K562 (cell line): ENCODE results near the gene SETDB2. TPM values are rescaled to one million over a fixed set of nuclear protein-coding genes. Genes with fewer than 3 reads are reported as not detected.

Experiments
- ATAC-seq: fragments of 200-7000 bp; cut with Tn5 transposase; 3 replicates; pipeline ENCODE4 v1.9.1; 2020; ENCODE audit warnings: moderate library complexity
- BruUV-seq: library from RNA; stranded (reverse); fragments of 400-500 nt; replicated peaks from 2 replicates; lab custom pipeline; 2021; lab: Mats Ljungman, UMichigan
- CTCF ChIA-PET: fragments of 300-600 bp; formaldehyde crosslinking; extraction: SDS; loops from one replicate; lab custom pipeline; 2021; ENCODE audit warnings: low intra/inter-chr PET ratio; lab: Yijun Ruan, JAX
- POLR2A ChIA-PET: fragments of 300-600, 350-650 bp; sonication (Branson Sonifier 250); formaldehyde crosslinking; extraction: SDS; loops from one replicate; lab custom pipeline; 2021; ENCODE audit warnings: antibody characterized with exemption, inconsistent platforms; lab: Yijun Ruan, JAX
- DNase-seq, 4 experiments: peaks; one replicate each; pipeline versions ENCODE4 v3.0.0 to v3.0.0-alpha.2; 2011 to 2018; ENCODE audit warnings: low spot score in 3 of 4, mixed read lengths in 3 of 4; ENCODE audit errors: extremely low read depth in 1 of 4
- FAIRE-seq: peaks from 2 replicates; lab custom pipeline; 2011; peaks lifted over from hg19 to GRCh38; lab: Jason Lieb, UNC
- H2AFZ ChIP-seq: 2 replicates; pipeline ENCODE4 v1.6.0; 2011; ENCODE audit warnings: low read depth, low read length, control low read depth, inconsistent platforms
- H3K27ac ChIP-seq: fragments of 200-600 bp; 3 replicates; pipeline ENCODE4 v1.8.0; 2011; ENCODE audit warnings: low read depth, mild to moderate bottlenecking, control low read depth, inconsistent platforms, low read length, moderate library complexity, mixed read lengths; ENCODE audit errors: extremely low read depth
- H3K27me3 ChIP-seq, 2 experiments: fragments of 300-600 bp in 1 of 2; 2 replicates in 1 of 2; 3 replicates in 1 of 2; pipeline versions ENCODE4 v1.6.0 to v1.8.0; 2011; ENCODE audit warnings: inconsistent platforms in 2 of 2, low read length in 2 of 2, mild to moderate bottlenecking in 1 of 2, mixed read lengths in 1 of 2, moderate library complexity in 1 of 2; ENCODE audit not compliant: control insufficient read depth in 2 of 2, insufficient read depth in 2 of 2
- H3K36me3 ChIP-seq: fragments of 300-600 bp; 3 replicates; pipeline ENCODE4 v1.8.0; 2011; ENCODE audit warnings: mild to moderate bottlenecking, low read length, inconsistent platforms; ENCODE audit not compliant: control insufficient read depth, insufficient read depth
- H3K4me1 ChIP-seq, 2 experiments: fragments of 200-600 bp in 1 of 2; replicated peaks in 1 of 2; 2 replicates in 1 of 2; 3 replicates in 1 of 2; pipeline versions ENCODE4 v1.5.1 to v1.8.0; 2011; ENCODE audit warnings: inconsistent platforms in 2 of 2, low read length in 2 of 2, mild to moderate bottlenecking in 1 of 2, mixed read lengths in 1 of 2, moderate library complexity in 1 of 2; ENCODE audit not compliant: control insufficient read depth in 2 of 2, insufficient read depth in 2 of 2
- H3K4me2 ChIP-seq: 2 replicates; pipeline ENCODE4 v1.6.1; 2011; ENCODE audit warnings: low read length, control low read depth, inconsistent platforms, mixed read lengths; ENCODE audit not compliant: insufficient read depth
- H3K4me3 ChIP-seq: fragments of 200-600 bp; sonication (generic), shearing (Covaris generic); 2 replicates; pipeline ENCODE4 v1.5.1; 2016; ENCODE audit warnings: control low read depth, inconsistent platforms
- H3K79me2 ChIP-seq: fragments of 200-600 bp; 3 replicates; pipeline ENCODE4 v1.8.0; 2011; ENCODE audit warnings: low read length, inconsistent platforms; ENCODE audit not compliant: control insufficient read depth, insufficient read depth
- H3K9ac ChIP-seq, 2 experiments: 2 replicates each; pipeline versions ENCODE4 v1.6.0 to v1.6.1; 2011; ENCODE audit warnings: low read depth in 2 of 2, low read length in 2 of 2, control low read depth in 1 of 2, inconsistent platforms in 1 of 2, mild to moderate bottlenecking in 1 of 2, mixed read lengths in 1 of 2; ENCODE audit not compliant: insufficient read depth in 1 of 2
- H3K9me1 ChIP-seq: one replicate; pipeline ENCODE4 v1.6.0; 2011; ENCODE audit warnings: inconsistent platforms, mild to moderate bottlenecking, low read length, moderate library complexity; ENCODE audit not compliant: control insufficient read depth, insufficient read depth
- H3K9me3 ChIP-seq: replicated peaks from 2 replicates; pipeline ENCODE4 v1.5.1; 2011; ENCODE audit warnings: low read depth, low read length, inconsistent platforms; ENCODE audit not compliant: control insufficient read depth, insufficient read depth
- H4K20me1 ChIP-seq: replicated peaks from 2 replicates; pipeline ENCODE4 v1.6.1; 2011; ENCODE audit warnings: low read length, inconsistent platforms, mixed read lengths; ENCODE audit not compliant: control insufficient read depth, insufficient read depth
- BHLHE40 ChIP-seq: IDR thresholded peaks from 2 replicates; pipeline ENCODE4 v1.6.1; 2011; ENCODE audit warnings: low read length, improper control_type of control experiment
- E2F3 ChIP-seq: fragments of 250-450 bp; sonication (Bioruptor Pico); IDR thresholded peaks from 2 replicates; pipeline ENCODE4 v1.4.0; 2020; ENCODE audit warnings: mild to moderate bottlenecking
- E2F6 ChIP-seq, 2 experiments: IDR thresholded peaks; 2 replicates each; pipeline ENCODE4 v1.6.1; 2011; ENCODE audit warnings: borderline replicate concordance in 1 of 2, control low read depth in 1 of 2, low read depth in 1 of 2, low read length in 1 of 2, mild to moderate bottlenecking in 1 of 2, mixed read lengths in 1 of 2, moderate library complexity in 1 of 2; ENCODE audit not compliant: insufficient read depth in 1 of 2, insufficient read length in 1 of 2, poor library complexity in 1 of 2, severe bottlenecking in 1 of 2; ENCODE audit errors: extremely low read depth in 1 of 2
- FOXK2 ChIP-seq, 2 experiments: fragments of 450-650 bp; IDR thresholded peaks in 1 of 2; conservative IDR thresholded peaks in 1 of 2; 2 replicates each; pipeline ENCODE4 v1.6.1; 2016; ENCODE audit warnings: low read depth in 2 of 2, mild to moderate bottlenecking in 1 of 2
- NR2C2 ChIP-seq, 2 experiments: fragments of 200-800 bp in 1 of 2; sonication (Bioruptor generic) in 1 of 2; sonication (generic) in 1 of 2; formaldehyde crosslinking in 1 of 2; IDR thresholded peaks; 2 replicates each; pipeline versions ENCODE4 v1.6.1 to v1.8.0; 2016 to 2022; ENCODE audit warnings: mild to moderate bottlenecking in 1 of 2, missing compliant biosample characterization in 1 of 2, missing genetic modification characterization in 1 of 2, missing genetic modification reagents in 1 of 2
- STAT5B ChIP-seq: fragments of 250-450 bp; sonication (Bioruptor Pico); IDR thresholded peaks from 2 replicates; pipeline ENCODE4 v1.8.0; 2021; ENCODE audit warnings: mild to moderate bottlenecking, inconsistent platforms
- ZNF146 ChIP-seq: IDR thresholded peaks from one replicate; pipeline ENCODE4 v1.6.1; 2018; ENCODE audit warnings: missing compliant biosample characterization; ENCODE audit not compliant: unreplicated experiment
- ZNF277 ChIP-seq: fragments of 250-450 bp; sonication (Bioruptor Pico); IDR thresholded peaks from 2 replicates; pipeline ENCODE4 v1.8.0; 2022; ENCODE audit warnings: inconsistent platforms, mild to moderate bottlenecking, moderate library complexity, borderline replicate concordance
- WGBS: fragments of 100-300 bp; shearing (Covaris generic); methylation state at CpG from one replicate; pipeline ENCODE4 v1.1.6; 2016; ENCODE audit warnings: low coverage, mixed read lengths; ENCODE audit not compliant: insufficient coverage; ENCODE audit errors: missing lambda C conversion rate; 5-methylcytosine and 5-hydroxymethylcytosine counted together
- in situ Hi-C: fragments of 300-500 bp; cut with MboI; formaldehyde crosslinking; loops from 4 replicates; pipeline ENCODE4 v1.15.0; 2018; ENCODE audit warnings: inconsistent platforms, mixed read lengths
- intact Hi-C: fragments of 100-400 bp; cut with micrococcal nuclease; formaldehyde crosslinking; loops from 2 replicates; pipeline ENCODE4 v1.14.2; 2022
- polyA plus RNA-seq, 8 experiments: library from polyadenylated mRNA; depleted of rRNA in 4 of 8; stranded (reverse) in 5 of 8; unstranded in 3 of 8; fragments of >200 nt; fragmentation: Nextera tagmentation in 2 of 8; fragmentation: Illumina TruSeq in 1 of 8; extraction: Ambion mirVana in 2 of 8; extraction: Trizol in 1 of 8; gene quantifications; 2 replicates each; pipeline versions ENCODE4 v1.2.1 to v1.2.3, GENCODE V29; 2011 to 2014; ENCODE audit warnings: inconsistent platforms in 1 of 8, missing spikeins in 1 of 8
- total RNA-seq, 7 experiments: library from RNA; depleted of rRNA in 6 of 7; stranded (reverse); fragments of >200 nt in 6 of 7; fragmentation: Illumina TruSeq in 2 of 7; extraction: Trizol in 2 of 7; gene quantifications; 2 replicates each; pipeline versions ENCODE4 v1.2.1 to v1.2.3, GENCODE V29; 2011 to 2021; ENCODE audit warnings: low replicate concordance in 1 of 7

SETDB2 gene
- total and polyA plus RNA-seq, 9 of the 15 experiments (the other 6 are each of a cell fraction or from before 2014, with no cell fraction given): 1.0 to 9.0 (median 6.1) TPM

GRCh38 chr13:49395451-49395865, 48.6 kb upstream of the SETDB2 start (continued):
- TF ChIP-seq E2F6 (IDR thresholded peaks at IDR 0.05; ENCODE audit: borderline replicate concordance in 1 of 2, extremely low read depth in 1 of 2, insufficient read depth in 1 of 2, insufficient read length in 1 of 2, low read depth in 1 of 2, low read length in 1 of 2, poor library complexity in 1 of 2, severe bottlenecking in 1 of 2): no peak

- H3K4me1 ChIP-seq: no peaks in the 10 kb centered on the region
- FAIRE-seq: no peak
- in situ Hi-C loops (no loop called here), intact Hi-C loops (no loop called here)
- no peaks in the 10 kb centered on the region for H3K36me3 ChIP-seq
- no peaks in the 10 kb centered on the region for H3K9me1 ChIP-seq
- H2AFZ ChIP-seq: no peak overlapping the region
- CTCF ChIA-PET: no interaction called here
- no peak overlapping the region for H3K4me3 ChIP-seq
- POLR2A ChIA-PET: no interaction called here
- 89% methylated on average over 1 of the region's 1 CpG for WGBS
- no peak for TF ChIP-seq ZNF277 (CRISPR knock-in tag)
- no peak for TF ChIP-seq NR2C2 (CRISPR knock-in tag; IDR thresholded peaks at IDR 0.05)
- TF ChIP-seq NR2C2 (tag; IDR thresholded peaks at IDR 0.05): no peak
- no peak for TF ChIP-seq FOXK2 (conservative IDR thresholded peaks at IDR 0.05 in 1 of 2, IDR thresholded peaks at IDR 0.05 in 1 of 2; ENCODE audit: low read depth in 2 of 2)
- TF ChIP-seq BHLHE40: no peak
- TF ChIP-seq ZNF146: no peak
- TF ChIP-seq STAT5B (CRISPR knock-in tag): no peak
- TF ChIP-seq E2F3: no peak
- H3K27ac ChIP-seq: no peak overlapping the region
- BruUV-seq: no TSS peak
- no peak for DNase-seq
- no peaks in the 10 kb centered on the region; the same call in 1 of the 3 replicates for H3K79me2 ChIP-seq
- H3K9ac ChIP-seq: no peak overlapping the region
- ATAC-seq: no peak
- no peaks in the 10 kb centered on the region for H3K9me3 ChIP-seq
- H3K4me2 ChIP-seq: no peak overlapping the region
- H3K27me3 ChIP-seq: no peaks in the 10 kb centered on the region
- no peaks in the 10 kb centered on the region for H4K20me1 ChIP-seq
These were observed 48.1 kb upstream of the SETDB2 start for GRCh38 chr13:49395878-49396380.
